Measurements from ENCODE around the gene GMPR2. TPM values are rescaled to one million over a fixed set of nuclear protein-coding genes. Genes with fewer than 3 reads are reported as not detected.

Gene GMPR2
- total and polyA plus RNA-seq, 2 of the 13 experiments (the other 11 are each of a cell fraction or from before 2014, with no cell fraction given), result 210 to 273 TPM

- TF ChIP-seq TARDBP (CRISPR knock-in tag; IDR thresholded peaks at IDR 0.05) (peak; percentile 100), MIER3 (CRISPR knock-in tag; IDR thresholded peaks at IDR 0.05; ENCODE audit: borderline replicate concordance) (peak; percentile 99), ZNF546 (CRISPR knock-in tag; conservative IDR thresholded peaks at IDR 0.05) (peak; percentile 78), ZNF350 (CRISPR knock-in tag; IDR thresholded peaks at IDR 0.05; ENCODE audit: borderline replicate concordance, low read depth) (peak; percentile 100), PRDM4 (CRISPR knock-in tag; IDR thresholded peaks at IDR 0.05; ENCODE audit: borderline replicate concordance) (no peak; the same call in none of the 2 replicates), RFX3 (CRISPR knock-in tag; IDR thresholded peaks at IDR 0.05) (peak; percentile 99), ZFP1 (CRISPR knock-in tag; IDR thresholded peaks at IDR 0.05) (peak; percentile 98), DR1 (CRISPR knock-in tag; IDR thresholded peaks at IDR 0.05) (peak; percentile 88; the same call in 1 of the 2 replicates), ZNF205 (CRISPR knock-in tag; IDR thresholded peaks at IDR 0.05) (peak; percentile 98), ZNF24 (IDR thresholded peaks at IDR 0.05) (peak; percentile 92), TAF15 (IDR thresholded peaks at IDR 0.05; ENCODE audit: low read depth, low read length, poor library complexity, severe bottlenecking) (peak; percentile 99), ZNF567 (CRISPR knock-in tag; IDR thresholded peaks at IDR 0.05; ENCODE audit: borderline replicate concordance) (peak; percentile 85; the same call in 1 of the 2 replicates), ZNF776 (CRISPR knock-in tag; IDR thresholded peaks at IDR 0.05) (peak; percentile 99), KLF11 (CRISPR knock-in tag; IDR thresholded peaks at IDR 0.05) (peak; percentile 98; the same call in 1 of the 2 replicates)
- TF ChIP-seq, protein P1, sequence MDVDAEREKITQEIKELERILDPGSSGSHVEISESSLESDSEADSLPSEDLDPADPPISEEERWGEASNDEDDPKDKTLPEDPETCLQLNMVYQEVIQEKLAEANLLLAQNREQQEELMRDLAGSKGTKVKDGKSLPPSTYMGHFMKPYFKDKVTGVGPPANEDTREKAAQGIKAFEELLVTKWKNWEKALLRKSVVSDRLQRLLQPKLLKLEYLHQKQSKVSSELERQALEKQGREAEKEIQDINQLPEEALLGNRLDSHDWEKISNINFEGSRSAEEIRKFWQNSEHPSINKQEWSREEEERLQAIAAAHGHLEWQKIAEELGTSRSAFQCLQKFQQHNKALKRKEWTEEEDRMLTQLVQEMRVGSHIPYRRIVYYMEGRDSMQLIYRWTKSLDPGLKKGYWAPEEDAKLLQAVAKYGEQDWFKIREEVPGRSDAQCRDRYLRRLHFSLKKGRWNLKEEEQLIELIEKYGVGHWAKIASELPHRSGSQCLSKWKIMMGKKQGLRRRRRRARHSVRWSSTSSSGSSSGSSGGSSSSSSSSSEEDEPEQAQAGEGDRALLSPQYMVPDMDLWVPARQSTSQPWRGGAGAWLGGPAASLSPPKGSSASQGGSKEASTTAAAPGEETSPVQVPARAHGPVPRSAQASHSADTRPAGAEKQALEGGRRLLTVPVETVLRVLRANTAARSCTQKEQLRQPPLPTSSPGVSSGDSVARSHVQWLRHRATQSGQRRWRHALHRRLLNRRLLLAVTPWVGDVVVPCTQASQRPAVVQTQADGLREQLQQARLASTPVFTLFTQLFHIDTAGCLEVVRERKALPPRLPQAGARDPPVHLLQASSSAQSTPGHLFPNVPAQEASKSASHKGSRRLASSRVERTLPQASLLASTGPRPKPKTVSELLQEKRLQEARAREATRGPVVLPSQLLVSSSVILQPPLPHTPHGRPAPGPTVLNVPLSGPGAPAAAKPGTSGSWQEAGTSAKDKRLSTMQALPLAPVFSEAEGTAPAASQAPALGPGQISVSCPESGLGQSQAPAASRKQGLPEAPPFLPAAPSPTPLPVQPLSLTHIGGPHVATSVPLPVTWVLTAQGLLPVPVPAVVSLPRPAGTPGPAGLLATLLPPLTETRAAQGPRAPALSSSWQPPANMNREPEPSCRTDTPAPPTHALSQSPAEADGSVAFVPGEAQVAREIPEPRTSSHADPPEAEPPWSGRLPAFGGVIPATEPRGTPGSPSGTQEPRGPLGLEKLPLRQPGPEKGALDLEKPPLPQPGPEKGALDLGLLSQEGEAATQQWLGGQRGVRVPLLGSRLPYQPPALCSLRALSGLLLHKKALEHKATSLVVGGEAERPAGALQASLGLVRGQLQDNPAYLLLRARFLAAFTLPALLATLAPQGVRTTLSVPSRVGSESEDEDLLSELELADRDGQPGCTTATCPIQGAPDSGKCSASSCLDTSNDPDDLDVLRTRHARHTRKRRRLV (CRISPR knock-in tag; IDR thresholded peaks at IDR 0.05), result peak; percentile 97
- TF ChIP-seq, protein P2, sequence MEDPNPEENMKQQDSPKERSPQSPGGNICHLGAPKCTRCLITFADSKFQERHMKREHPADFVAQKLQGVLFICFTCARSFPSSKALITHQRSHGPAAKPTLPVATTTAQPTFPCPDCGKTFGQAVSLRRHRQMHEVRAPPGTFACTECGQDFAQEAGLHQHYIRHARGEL (CRISPR knock-in tag; IDR thresholded peaks at IDR 0.05), result peak; percentile 92
- TF ChIP-seq, protein P3, sequence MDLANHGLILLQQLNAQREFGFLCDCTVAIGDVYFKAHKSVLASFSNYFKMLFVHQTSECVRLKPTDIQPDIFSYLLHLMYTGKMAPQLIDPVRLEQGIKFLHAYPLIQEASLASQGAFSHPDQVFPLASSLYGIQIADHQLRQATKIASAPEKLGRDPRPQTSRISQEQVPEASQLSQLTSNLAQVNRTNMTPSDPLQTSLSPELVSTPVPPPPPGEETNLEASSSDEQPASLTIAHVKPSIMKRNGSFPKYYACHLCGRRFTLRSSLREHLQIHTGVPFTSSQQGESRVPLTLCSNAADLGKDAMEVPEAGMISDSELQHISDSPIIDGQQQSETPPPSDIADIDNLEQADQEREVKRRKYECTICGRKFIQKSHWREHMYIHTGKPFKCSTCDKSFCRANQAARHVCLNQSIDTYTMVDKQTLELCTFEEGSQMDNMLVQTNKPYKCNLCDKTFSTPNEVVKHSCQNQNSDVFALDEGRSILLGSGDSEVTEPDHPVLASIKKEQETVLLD (CRISPR knock-in tag; IDR thresholded peaks at IDR 0.05; ENCODE audit: low read depth), result no peak
Measured at GRCh38 chr14:24188251-24189058, 44.3 kb upstream of the GMPR2 start, which contains the start of gene IPO4 (continued).
